HCT116 (cell line): ENCODE data around the gene MAP3K3. TPM values are rescaled to one million over a fixed set of nuclear protein-coding genes. Genes with fewer than 3 reads are reported as not detected.

Source experiments
- ATAC-seq: fragments of 200-7000 bp; cut with Tn5 transposase; 2 replicates; pipeline ENCODE4 v1.9.1; 2020; ENCODE audit warnings: mild to moderate bottlenecking, moderate library complexity
- BruUV-seq: library from RNA; stranded (reverse); fragments of 400-500 nt; replicated peaks from 2 replicates; lab custom pipeline; 2021; lab: Mats Ljungman, UMichigan
- CTCF ChIA-PET: fragments of 300-600 bp; sonication (Branson Sonifier 250); formaldehyde crosslinking; loops from one replicate; lab custom pipeline; 2021; ENCODE audit warnings: antibody characterized with exemption; lab: Charles Lee
- POLR2A ChIA-PET: fragments of 300-600, 350-600 bp; sonication (Branson Sonifier 250); formaldehyde crosslinking; loops from one replicate; lab custom pipeline; 2021; ENCODE audit warnings: antibody characterized with exemption; lab: Charles Lee
- RAD21 ChIA-PET, 2 experiments: fragments of 300-600 bp; sonication (Branson Sonifier 250); formaldehyde crosslinking; loops; one replicate each; lab custom pipeline; 2023; ENCODE audit warnings: low total read pairs in 2 of 2; ENCODE audit not compliant: uncharacterized antibody in 2 of 2, unreplicated experiment in 2 of 2, low non-redundant PET in 1 of 2; lab: Charles Lee
- DNase-seq: peaks from one replicate; pipeline ENCODE4 v3.0.0-alpha.2; 2010; ENCODE audit warnings: low read depth, low spot score
- H2AFZ ChIP-seq: fragments of 200-600 bp; shearing (Covaris generic), sonication (generic); 2 replicates; pipeline ENCODE4 v1.6.1; 2017; ENCODE audit warnings: low read depth, mixed run types, mixed read lengths, antibody characterized with exemption, low read length; ENCODE audit not compliant: poor library complexity, severe bottlenecking
- H3K27ac ChIP-seq: 2 replicates; pipeline ENCODE4 v1.5.1; 2012; ENCODE audit warnings: low read depth, low read length
- H3K27me3 ChIP-seq: fragments of 200-600 bp; sonication (generic); 2 replicates; pipeline ENCODE4 v1.6.1; 2016; ENCODE audit warnings: mixed run types, low read length, mixed read lengths; ENCODE audit not compliant: insufficient read depth
- H3K36me3 ChIP-seq, 2 experiments: fragments of 200-500 bp in 1 of 2; fragments of 200-600 bp in 1 of 2; sonication (Bioruptor generic) in 1 of 2; sonication (generic) in 1 of 2; 2 replicates each; pipeline versions ENCODE4 v1.5.1 to v1.6.1; 2014 to 2016; ENCODE audit warnings: low read length in 2 of 2, inconsistent platforms in 1 of 2, mixed read lengths in 1 of 2, mixed run types in 1 of 2; ENCODE audit not compliant: insufficient read depth in 2 of 2, control insufficient read depth in 1 of 2
- H3K4me1 ChIP-seq, 2 experiments: fragments of 200-600 bp in 1 of 2; sonication (generic) in 1 of 2; 2 replicates each; pipeline versions ENCODE4 v1.5.1 to v1.6.1; 2012 to 2017; ENCODE audit warnings: low read length in 2 of 2, inconsistent platforms in 1 of 2, mild to moderate bottlenecking in 1 of 2, mixed read lengths in 1 of 2, mixed run types in 1 of 2, moderate library complexity in 1 of 2; ENCODE audit not compliant: insufficient read depth in 2 of 2, control insufficient read depth in 1 of 2
- H3K4me2 ChIP-seq: fragments of 200-600 bp; sonication (generic); 2 replicates; pipeline ENCODE4 v1.6.1; 2017; ENCODE audit warnings: mixed run types, low read length, mixed read lengths
- H3K4me3 ChIP-seq, 2 experiments: fragments of 200-600 bp in 1 of 2; sonication (generic) in 1 of 2; replicated peaks in 1 of 2; 2 replicates each; pipeline ENCODE4 v1.5.1; 2011 to 2016; ENCODE audit warnings: low read length in 2 of 2, control low read depth in 1 of 2, low read depth in 1 of 2, mild to moderate bottlenecking in 1 of 2, mixed read lengths in 1 of 2, mixed run types in 1 of 2
- H3K79me2 ChIP-seq: fragments of 200-600 bp; sonication (generic); 2 replicates; pipeline ENCODE4 v1.6.1; 2017; ENCODE audit warnings: mild to moderate bottlenecking, mixed run types, low read length, moderate library complexity, mixed read lengths; ENCODE audit not compliant: insufficient read depth
- H3K9ac ChIP-seq: fragments of 200-600 bp; sonication (generic); 2 replicates; pipeline ENCODE4 v1.6.1; 2016; ENCODE audit warnings: low read length, mixed read lengths
- H3K9me2 ChIP-seq: fragments of 200-600 bp; sonication (generic), shearing (Covaris generic); 2 replicates; pipeline ENCODE4 v1.6.1; 2017; ENCODE audit warnings: mixed run types, mild to moderate bottlenecking, moderate library complexity; ENCODE audit not compliant: insufficient read depth
- H3K9me3 ChIP-seq, 2 experiments: fragments of 200-500 bp in 1 of 2; fragments of 200-600 bp in 1 of 2; sonication (Bioruptor generic) in 1 of 2; sonication (generic) in 1 of 2; 2 replicates each; pipeline ENCODE4 v1.6.1; 2014 to 2017; ENCODE audit warnings: low read length in 2 of 2, mixed read lengths in 2 of 2, inconsistent platforms in 1 of 2, low read depth in 1 of 2, mild to moderate bottlenecking in 1 of 2, mixed run types in 1 of 2, moderate library complexity in 1 of 2; ENCODE audit not compliant: control insufficient read depth in 1 of 2, insufficient read depth in 1 of 2
- H4K20me1 ChIP-seq: fragments of 200-600 bp; sonication (generic), shearing (Covaris generic); 2 replicates; pipeline ENCODE4 v1.6.1; 2017; ENCODE audit warnings: mixed run types, mild to moderate bottlenecking, moderate library complexity; ENCODE audit not compliant: insufficient read depth
- ATF3 ChIP-seq: IDR thresholded peaks from 2 replicates; pipeline ENCODE4 v1.6.1; 2012
- EGR1 ChIP-seq: IDR thresholded peaks from 2 replicates; pipeline ENCODE4 v1.6.1; 2012; ENCODE audit warnings: low read depth
- EZH2phosphoT487 ChIP-seq: fragments of 200-600 bp; IDR thresholded peaks from 2 replicates; pipeline ENCODE4 v1.6.1; 2018; ENCODE audit warnings: antibody characterized with exemption, borderline replicate concordance
- FOSL1 ChIP-seq: IDR thresholded peaks from 2 replicates; pipeline ENCODE4 v1.6.1; 2012; ENCODE audit warnings: low read depth
- RAD21 ChIP-seq: IDR thresholded peaks from 2 replicates; pipeline ENCODE4 v1.6.1; 2012; ENCODE audit warnings: low read depth, mild to moderate bottlenecking
- REST ChIP-seq: IDR thresholded peaks from 2 replicates; pipeline ENCODE4 v1.6.1; 2012; ENCODE audit warnings: low read depth
- TCF7L2 ChIP-seq: IDR thresholded peaks from 2 replicates; pipeline ENCODE4 v1.7.0; 2011; ENCODE audit warnings: borderline replicate concordance, inconsistent platforms; ENCODE audit not compliant: insufficient read depth, insufficient read length; ENCODE audit errors: extremely low read depth
- ZFX ChIP-seq: fragments of 450-650 bp; IDR thresholded peaks from 2 replicates; pipeline ENCODE4 v1.6.1; 2017
- intact Hi-C: fragments of 100-400 bp; cut with micrococcal nuclease; formaldehyde crosslinking; loops from 2 replicates; pipeline ENCODE4 v1.10.0; 2022
- total RNA-seq: library from RNA; stranded (reverse); gene quantifications from one replicate; pipeline ENCODE4 v1.2.1, GENCODE V29; 2021; ENCODE audit not compliant: unreplicated experiment

MAP3K3 gene
- total RNA-seq, 1 experiment from 2014 or later: 18.5 TPM

- intact Hi-C loops: loop anchor here (1.0 kb wide), 1 partner anchor 32 kb away; the partner anchor contains the start of gene CCDC47
- Histone ChIP-seq H3K4me1 (peaks cover 6 to 23% of the 10 kb centered on the region in 2 experiments; a peak in 3 of 4 replicates), H3K9me3 (no peaks in the 10 kb centered on the region), H3K4me2 (peak overlapping the region; percentile 89), H3K27me3 (no peaks in the 10 kb centered on the region), H3K9me2 (no peaks in the 10 kb centered on the region), H3K9ac (peak overlapping the region; percentile 88), H2AFZ (no peak overlapping the region), H4K20me1 (no peaks in the 10 kb centered on the region; the same call in 1 of the 2 replicates), H3K27ac (peak overlapping the region; percentile 89), H3K36me3 (peaks cover 7 to 10% of the 10 kb centered on the region in 2 experiments; a peak in 3 of 4 replicates), H3K4me3 (peak overlapping the region; percentile 87 to 97), H3K79me2 (peaks cover 18% of the 10 kb centered on the region)
- BruUV-seq: no TSS peak
- RAD21 ChIA-PET: no interaction called here
- CTCF ChIA-PET: no interaction called here
- TF ChIP-seq TCF7L2: no peak
- TF ChIP-seq RAD21: no peak
- TF ChIP-seq ZFX: no peak
- no peak for TF ChIP-seq ATF3
- TF ChIP-seq REST: no peak
- TF ChIP-seq EZH2phosphoT487: no peak
- TF ChIP-seq EGR1: no peak
- TF ChIP-seq FOSL1: no peak
- POLR2A ChIA-PET: interaction anchor here (1.5 kb wide), 1 partner anchor 32 kb away, joined by 5 read pairs; the partner anchor contains the start of genes CCDC47 and DDX42
- no peak for ATAC-seq
- no peak for DNase-seq
Measured at GRCh38 chr17:63741143-63741407, 118.9 kb downstream of the MAP3K3 start.
